B cell (primary cell): ENCODE results near the gene CREB5.

Experiments used
- CTCF ChIP-seq: fragments of 200-600 bp; IDR thresholded peaks from one replicate; pipeline ENCODE4 v1.8.0; 2022; ENCODE audit warnings: antibody characterized with exemption, mild to moderate bottlenecking
- EZH2 ChIP-seq: IDR thresholded peaks from 2 replicates; pipeline ENCODE4 v1.6.1; 2012; ENCODE audit warnings: borderline replicate concordance, low read depth, mild to moderate bottlenecking, moderate library complexity, low read length; ENCODE audit not compliant: insufficient read depth, poor library complexity, severe bottlenecking

GRCh38 chr7:28458732-28459131, 46.4 kb downstream of the CREB5 start:
- TF ChIP-seq CTCF (no peak), EZH2 (no peak)
